Activated T-cell treated with anti-CD3 and anti-CD28 coated beads for 4 hours (primary cell): ENCODE data around the gene SEMA7A.

Experiments used
- DNase-seq: peaks from one replicate; pipeline ENCODE4 v3.0.0-alpha.2; 2020

Gene SEMA7A

DNA sequence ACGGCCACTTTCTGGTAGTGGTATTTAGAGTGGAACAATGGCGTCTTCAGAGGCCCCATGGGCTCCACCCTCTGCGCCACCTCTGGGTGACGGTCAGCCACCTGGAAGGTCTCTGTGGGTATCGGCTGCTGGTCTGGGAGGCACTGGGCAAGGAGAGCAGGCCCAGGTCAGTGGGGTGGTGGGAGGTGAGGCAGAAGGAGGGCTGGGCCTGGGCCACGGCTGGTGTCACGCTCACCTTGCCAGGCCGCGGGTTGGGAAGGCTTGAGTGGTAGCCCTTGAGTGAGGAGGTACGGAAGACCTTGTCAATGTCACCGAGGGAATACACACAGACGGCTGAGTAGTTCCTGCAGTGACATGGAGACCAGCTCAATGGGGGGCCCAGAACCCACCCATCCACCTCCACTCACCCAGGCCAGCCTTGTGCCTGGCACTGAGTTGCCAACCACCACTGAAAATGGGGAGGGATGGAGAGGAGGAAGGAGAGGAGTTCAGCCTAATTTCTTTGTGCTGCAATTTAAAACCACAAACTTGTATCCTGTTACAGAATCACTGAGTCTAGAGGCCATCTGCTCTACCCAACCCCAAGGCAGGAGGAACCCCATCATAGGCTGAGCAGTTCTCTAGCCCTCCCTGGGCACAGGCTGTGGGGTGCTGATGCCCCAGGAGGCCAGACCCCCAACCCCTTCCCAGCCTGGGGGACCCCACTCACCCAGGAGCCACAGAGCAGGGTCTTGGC, 19.0 kb downstream of the SEMA7A start:
- no peak for DNase-seq

GRCh38 chr15:74414081-74414580, 19.6 kb downstream of the SEMA7A start:
- DNase-seq, result no peak

DNA sequence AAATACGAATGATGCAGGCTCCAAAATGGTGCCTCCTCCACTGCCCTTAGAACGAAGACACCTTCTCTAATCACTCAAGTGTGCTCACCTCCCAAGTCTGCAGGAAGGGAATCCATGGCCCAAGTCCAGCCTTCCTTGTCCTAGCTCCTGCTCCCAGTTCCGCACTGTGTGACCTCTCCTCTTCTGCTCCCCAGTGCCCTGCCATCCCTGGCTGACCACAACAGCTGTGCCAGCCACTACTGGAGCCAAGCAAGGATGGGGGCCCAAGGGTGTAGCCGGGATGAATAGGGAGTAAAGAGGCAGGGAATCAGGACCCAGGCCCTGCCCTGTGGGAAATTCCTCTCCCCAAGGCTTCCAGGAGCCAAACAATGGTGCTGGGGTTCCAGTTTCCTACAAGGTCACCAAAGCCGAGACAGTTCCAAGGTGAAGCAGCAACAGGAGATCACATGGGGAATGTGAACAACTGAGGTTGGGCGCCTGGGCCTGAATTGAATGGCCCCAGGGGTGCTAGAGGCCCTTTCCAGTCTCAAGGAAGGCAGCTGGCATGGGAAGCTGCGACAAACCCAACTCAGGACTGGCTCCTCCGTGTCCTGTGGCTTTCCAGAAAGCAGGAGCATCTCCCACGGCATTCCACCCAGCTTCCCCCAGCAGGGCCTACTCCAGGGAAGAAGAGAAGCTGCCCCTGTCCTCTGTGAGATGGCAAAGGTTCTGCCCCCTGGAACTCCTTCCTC, 20.2 kb downstream of the SEMA7A start:
- no peak for DNase-seq

DNA sequence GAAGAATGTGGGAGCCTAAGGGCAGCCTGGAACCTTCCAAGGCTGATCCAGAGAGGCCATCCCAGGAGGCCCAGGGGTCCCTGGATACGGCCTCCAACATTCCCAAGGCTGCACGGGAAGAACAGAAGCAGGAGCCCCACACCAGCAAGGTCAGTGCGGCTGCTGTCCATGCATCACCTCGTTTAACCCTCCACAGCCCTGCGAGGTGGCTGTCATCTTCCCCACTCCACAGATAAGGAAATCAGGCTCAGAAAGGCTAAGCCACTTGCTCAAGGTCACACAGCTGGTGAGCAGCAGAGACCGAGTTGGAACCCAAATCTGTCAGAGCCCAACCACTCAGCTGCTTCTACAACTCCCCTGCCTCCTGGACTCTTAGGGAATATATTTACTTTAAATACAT, 21.6 kb downstream of the SEMA7A start:
- DNase-seq, result no peak

DNA sequence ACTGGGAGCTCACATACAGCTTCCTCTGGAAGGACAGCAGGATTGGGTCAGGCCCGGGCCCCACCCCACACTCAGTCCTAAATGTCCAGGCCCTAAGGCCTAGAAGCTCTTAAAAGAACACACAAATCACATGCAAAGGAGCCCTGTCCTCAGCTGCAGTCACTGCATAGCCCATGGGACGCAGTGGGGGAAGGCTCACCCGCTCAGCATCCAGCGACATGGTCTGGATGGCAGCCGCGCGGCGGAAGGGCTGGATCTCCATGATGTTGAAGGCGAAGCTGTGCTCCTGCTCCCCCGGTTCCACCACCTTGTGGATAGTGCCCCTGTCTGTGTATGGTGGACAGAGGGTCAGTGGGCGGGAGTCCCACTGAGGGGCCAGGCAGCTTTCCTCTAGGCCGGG, 22.1 kb downstream of the SEMA7A start:
- DNase-seq, result no peak

- DNase-seq, result no peak
These were observed 23.3 kb downstream of the SEMA7A start for GRCh38 chr15:74410502-74410901.

GRCh38 chr15:74409225-74409624, 24.5 kb downstream of the SEMA7A start:
- no peak for DNase-seq

- DNase-seq, result no peak
These were observed 24.9 kb downstream of the SEMA7A start for GRCh38 chr15:74408815-74409214.

GRCh38 chr15:74408385-74408784, 25.4 kb downstream of the SEMA7A start:
- no peak for DNase-seq

DNA sequence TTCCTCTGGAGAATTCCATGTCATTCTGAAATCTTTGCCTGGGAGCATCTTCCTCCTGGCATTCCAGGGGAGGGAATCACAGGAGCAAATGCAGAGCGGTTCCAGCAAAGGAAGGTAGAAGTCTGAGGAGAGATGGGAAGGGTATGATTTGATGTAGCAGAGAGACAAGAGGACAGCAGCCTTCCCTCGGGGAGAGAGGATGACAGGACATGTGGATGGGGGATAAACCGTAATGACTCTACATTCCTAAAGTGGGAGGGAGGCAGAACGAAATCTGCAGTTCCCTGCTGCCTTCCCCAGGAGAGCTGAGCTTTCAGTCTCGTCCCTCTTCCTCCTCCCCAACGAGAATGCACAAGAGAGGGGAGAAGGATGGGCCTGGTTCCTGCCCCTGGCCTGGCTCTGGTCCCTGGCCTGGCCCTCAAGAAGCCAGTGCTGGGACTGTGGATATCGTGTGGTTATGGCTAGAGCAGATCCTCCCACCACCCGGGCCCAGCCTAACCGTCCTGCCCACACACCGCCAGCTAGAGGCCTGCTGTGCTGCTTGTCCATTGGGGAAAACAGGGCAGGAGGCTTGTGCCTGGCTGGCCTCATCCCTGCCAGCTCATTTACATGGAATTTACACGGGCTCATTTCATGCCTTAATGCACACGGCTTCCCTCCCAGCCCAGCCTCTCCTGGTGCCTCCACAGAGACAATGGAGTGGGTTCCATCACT, 26.6 kb downstream of the SEMA7A start:
- DNase-seq, result no peak

DNA sequence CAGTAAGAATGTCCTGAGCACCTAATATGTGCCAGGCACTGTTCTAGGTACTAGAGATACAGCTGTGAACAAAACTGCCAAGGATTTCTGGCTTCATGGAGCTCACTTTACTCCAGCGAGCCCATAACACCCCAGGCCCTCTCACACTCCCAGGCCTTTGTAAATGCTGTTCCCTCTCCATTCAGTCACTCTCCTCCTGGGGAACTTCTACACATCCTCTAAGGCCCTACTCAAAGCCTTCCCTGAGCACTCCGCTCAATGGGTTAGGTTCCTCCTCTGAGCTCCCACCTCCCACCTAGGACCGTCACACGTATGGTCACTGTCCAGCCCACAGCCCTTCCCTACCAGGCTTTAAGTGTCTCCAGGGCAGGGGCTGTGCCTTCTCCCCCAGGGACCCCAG, 27.2 kb downstream of the SEMA7A start:
- DNase-seq, result no peak

- no peak for DNase-seq
These were observed 27.9 kb downstream of the SEMA7A start for GRCh38 chr15:74405823-74406222.

DNA sequence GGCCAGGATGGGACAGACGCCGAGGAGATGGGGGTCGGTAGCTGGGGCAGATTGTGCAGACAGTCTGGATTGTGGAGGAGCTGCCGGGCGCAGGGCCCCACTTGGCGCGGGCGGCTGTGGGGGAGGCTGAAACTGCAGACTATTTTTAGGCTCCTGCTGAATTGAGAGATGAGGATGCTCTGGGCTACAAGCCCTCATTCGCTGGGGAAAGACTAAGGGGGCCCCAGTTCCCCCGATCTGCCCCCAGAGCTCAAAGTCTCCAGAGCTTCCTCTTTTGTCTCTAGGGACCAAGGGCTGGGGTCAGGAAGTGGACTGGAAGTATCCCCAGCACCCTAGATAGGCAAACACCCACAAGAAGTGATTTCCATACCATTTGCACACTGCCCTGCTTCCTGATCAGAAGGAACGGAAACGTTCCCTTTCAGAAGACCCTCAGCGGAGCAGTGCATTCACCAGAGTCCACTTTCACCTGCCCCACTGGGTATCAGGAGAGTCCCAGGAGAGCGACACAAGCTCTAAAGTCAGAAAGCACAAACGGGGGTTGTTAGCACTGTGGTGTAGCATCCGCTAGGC, 29.7 kb downstream of the SEMA7A start:
- DNase-seq, result no peak

GRCh38 chr15:74403588-74403919, 30.2 kb downstream of the SEMA7A start:
- no peak for DNase-seq

- peak; percentile 62 for DNase-seq
These were observed 30.7 kb downstream of the SEMA7A start for GRCh38 chr15:74402873-74403587.

GRCh38 chr15:74402337-74402841, 31.4 kb downstream of the SEMA7A start:
- no peak for DNase-seq

GRCh38 chr15:74400915-74401757, 32.6 kb downstream of the SEMA7A start:
- no peak for DNase-seq

- DNase-seq, result no peak
These were observed 33.4 kb downstream of the SEMA7A start for GRCh38 chr15:74400313-74400860.

DNA sequence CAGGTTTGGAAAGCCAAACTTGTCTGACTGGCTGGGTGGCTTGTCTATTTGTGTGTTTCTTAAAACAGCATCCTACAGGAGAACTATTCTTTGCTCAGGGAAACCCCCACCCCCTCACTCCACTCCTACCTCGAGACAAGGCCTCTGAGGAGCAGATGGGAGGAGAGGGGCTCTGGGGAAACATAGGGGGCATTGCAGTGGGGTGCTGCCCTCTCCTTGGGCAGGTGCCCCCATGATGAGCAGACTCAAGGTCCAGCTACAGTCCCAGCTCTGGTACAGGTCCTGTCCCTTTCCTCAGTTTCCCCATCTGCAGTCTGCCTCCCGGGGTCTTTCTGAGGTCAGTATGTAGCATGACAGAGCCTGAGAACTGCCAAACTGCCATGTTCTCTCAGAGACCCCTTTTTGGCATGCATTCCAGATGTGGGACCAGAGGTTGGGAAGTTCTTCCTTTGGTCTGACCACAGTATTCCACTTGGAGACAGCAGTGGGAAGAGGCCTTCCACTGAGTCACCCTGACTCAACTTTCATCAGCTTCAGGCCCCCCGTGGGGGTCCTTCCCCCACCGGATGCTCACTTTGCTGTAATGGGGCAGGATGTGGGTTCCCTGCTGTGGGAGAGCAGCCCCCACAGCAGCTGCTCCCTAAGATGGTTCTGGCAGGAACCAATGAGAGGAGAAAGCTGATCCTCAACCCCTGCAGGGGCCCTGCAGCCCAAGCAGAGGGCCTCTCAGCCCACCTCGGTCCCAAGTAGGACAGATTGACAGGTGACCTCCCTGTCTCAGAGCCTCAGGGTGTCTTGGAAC, 34.0 kb downstream of the SEMA7A start:
- DNase-seq, result peak; percentile 55

DNA sequence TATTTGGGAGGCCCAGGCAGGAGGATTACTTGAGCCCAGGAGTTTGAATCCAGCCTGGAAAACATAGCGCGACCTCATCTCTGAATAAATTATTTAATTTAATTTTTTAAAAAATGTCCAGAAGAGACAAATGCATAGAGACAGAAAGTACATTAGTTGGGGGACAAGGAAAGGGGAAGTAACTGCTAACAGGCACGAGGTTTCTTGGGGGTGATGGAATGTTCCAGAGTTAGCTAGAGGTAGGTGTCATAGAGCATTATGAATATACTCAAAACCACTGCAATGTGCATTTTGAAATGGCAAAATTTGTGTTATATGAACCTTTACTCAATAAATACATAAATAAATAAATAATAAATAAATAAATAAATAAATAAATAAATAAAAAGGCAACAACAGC, 34.7 kb downstream of the SEMA7A start:
- no peak for DNase-seq
